Ascending aorta (tissue), 2 donors: ENCODE measurements around the gene PEBP1. TPM values are rescaled to one million over a fixed set of nuclear protein-coding genes. Genes with fewer than 3 reads are reported as not detected.

Source experiments
- DNase-seq, 2 donors: peaks; one replicate each; pipeline ENCODE4 v3.0.0-alpha.2; 2019; ENCODE audit warnings: low spot score in 2 of 2
- H3K27ac ChIP-seq, 2 donors: fragments of 200-600 bp; sonication (generic); one replicate each; pipeline ENCODE4 v1.5.1; 2016 to 2017; ENCODE audit warnings: mild to moderate bottlenecking in 1 of 2
- H3K27me3 ChIP-seq: fragments of 200-600 bp; sonication (generic); one replicate; pipeline ENCODE4 v1.5.1; 2017
- H3K36me3 ChIP-seq, 2 donors: fragments of 200-600 bp; sonication (generic); one replicate each; pipeline ENCODE4 v1.5.1; 2016
- H3K4me1 ChIP-seq, 2 donors: fragments of 200-600 bp; sonication (generic); one replicate each; pipeline ENCODE4 v1.5.1; 2016 to 2017; ENCODE audit warnings: mild to moderate bottlenecking in 1 of 2
- H3K4me3 ChIP-seq, 2 donors: fragments of 200-600 bp; sonication (generic); one replicate each; pipeline ENCODE4 v1.5.1; 2016 to 2017; ENCODE audit warnings: mild to moderate bottlenecking in 1 of 2
- H3K9me3 ChIP-seq, 2 donors: fragments of 200-600 bp; sonication (generic); one replicate each; pipeline ENCODE4 v1.5.1; 2016
- intact Hi-C: fragments of 100-400 bp; cut with DNase I; formaldehyde crosslinking; loops from one replicate; pipeline ENCODE4 v1.15.1; 2023
- total RNA-seq: library from RNA; depleted of rRNA; stranded (reverse); fragments of >200 nt; gene quantifications from one replicate; pipeline ENCODE4 v1.1.0, GENCODE V29; 2016
- TF ChIP-seq, protein P1 (sequence below), 3 experiments: fragments of 200-600 bp in 2 of 3; fragments of 450-650 bp in 1 of 3; sonication (generic) in 2 of 3; IDR thresholded peaks; one replicate each; pipeline ENCODE4 v1.5.1; 2016 to 2019; ENCODE audit warnings: antibody characterized with exemption in 3 of 3, mild to moderate bottlenecking in 1 of 3, moderate library complexity in 1 of 3

PEBP1 gene
- total RNA-seq, 1 donor from 2014 or later = 312 TPM

DNA sequence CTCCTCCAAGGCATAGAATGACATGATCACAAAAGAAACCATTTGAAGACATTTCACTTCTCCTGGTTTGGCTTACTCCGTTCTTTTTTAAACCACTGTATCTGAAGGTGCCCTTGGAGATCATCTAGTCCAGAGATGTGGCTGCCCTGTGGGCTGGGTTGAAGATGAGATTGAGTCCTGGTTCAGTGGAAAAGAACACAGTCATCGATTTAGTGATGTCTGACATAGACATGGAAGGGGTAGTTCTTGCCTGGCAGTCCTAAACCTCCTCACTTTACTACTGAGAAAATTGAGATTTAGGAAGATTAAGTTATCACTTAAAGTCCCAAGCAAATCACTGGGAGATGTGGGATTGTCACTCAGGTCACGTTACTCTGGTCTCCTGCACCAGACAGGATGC is 34.9 kb upstream of the PEBP1 start:
- Histone ChIP-seq H3K4me1 (no peaks in the 10 kb centered on the region), H3K27me3 (no peaks in the 10 kb centered on the region), H3K4me3 (no peak overlapping the region), H3K27ac (no peak overlapping the region), H3K36me3 (no peaks in the 10 kb centered on the region), H3K9me3 (no peaks in the 10 kb centered on the region)
- TF ChIP-seq, protein P1, sequence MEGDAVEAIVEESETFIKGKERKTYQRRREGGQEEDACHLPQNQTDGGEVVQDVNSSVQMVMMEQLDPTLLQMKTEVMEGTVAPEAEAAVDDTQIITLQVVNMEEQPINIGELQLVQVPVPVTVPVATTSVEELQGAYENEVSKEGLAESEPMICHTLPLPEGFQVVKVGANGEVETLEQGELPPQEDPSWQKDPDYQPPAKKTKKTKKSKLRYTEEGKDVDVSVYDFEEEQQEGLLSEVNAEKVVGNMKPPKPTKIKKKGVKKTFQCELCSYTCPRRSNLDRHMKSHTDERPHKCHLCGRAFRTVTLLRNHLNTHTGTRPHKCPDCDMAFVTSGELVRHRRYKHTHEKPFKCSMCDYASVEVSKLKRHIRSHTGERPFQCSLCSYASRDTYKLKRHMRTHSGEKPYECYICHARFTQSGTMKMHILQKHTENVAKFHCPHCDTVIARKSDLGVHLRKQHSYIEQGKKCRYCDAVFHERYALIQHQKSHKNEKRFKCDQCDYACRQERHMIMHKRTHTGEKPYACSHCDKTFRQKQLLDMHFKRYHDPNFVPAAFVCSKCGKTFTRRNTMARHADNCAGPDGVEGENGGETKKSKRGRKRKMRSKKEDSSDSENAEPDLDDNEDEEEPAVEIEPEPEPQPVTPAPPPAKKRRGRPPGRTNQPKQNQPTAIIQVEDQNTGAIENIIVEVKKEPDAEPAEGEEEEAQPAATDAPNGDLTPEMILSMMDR (IDR thresholded peaks at IDR 0.05) = no peak
- DNase-seq = no peak
- intact Hi-C loops = loop anchor here (5.0 kb wide), 2 partner anchors 36 to 84 kb away; partner anchors contain the start of genes PEBP1 and RFC5

DNA sequence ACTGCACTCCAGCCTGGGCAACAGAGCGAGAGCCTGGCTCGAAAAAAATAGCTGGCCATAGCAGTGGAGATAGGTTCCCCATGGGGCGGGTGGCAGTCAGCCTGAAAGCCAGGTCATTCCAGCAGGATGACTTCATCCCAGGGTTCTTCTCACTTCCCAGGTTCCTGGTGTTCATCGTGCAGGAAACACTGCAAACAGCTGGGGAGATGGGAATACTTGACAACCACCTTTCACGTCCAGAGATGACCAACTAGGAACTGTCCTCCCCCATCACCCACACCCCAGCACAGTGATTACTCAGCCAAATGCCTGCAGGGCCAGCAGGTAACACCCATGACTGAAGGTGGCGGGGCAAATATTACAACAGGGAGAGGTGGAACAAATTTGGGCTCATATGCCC is 33.9 kb upstream of the PEBP1 start:
- Histone ChIP-seq H3K27me3 (no peaks in the 10 kb centered on the region), H3K36me3 (no peaks in the 10 kb centered on the region), H3K9me3 (no peaks in the 10 kb centered on the region), H3K4me1 (no peaks in the 10 kb centered on the region), H3K27ac (no peak overlapping the region), H3K4me3 (no peak overlapping the region)
- TF ChIP-seq, protein P1 (IDR thresholded peaks at IDR 0.05) = no peak
- intact Hi-C loops = loop anchor here (2.0 to 5.0 kb wide), 3 partner anchors 35 to 85 kb away; partner anchors contain the start of genes PEBP1 and RFC5
- no peak for DNase-seq

DNA sequence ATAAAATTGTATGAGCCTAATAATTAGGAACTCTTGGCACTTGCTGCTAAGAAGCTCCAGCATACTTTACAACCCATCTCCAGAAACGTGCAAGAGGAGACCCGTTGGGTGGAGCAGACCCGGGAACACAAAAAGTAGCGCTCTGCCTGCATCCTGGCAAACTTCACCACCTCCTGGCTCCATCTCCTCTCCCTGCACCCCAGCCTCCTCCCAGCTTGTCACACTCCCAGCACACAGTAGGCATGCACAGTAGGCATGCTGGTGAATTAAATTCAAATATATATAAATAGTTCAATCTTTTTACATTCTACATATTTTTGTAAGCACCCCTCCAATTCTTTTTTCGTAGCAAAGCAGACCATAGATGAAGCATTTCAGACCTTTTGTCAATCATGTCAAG is 33.3 kb upstream of the PEBP1 start:
- no peak overlapping the region for H3K27ac ChIP-seq
- no peak for DNase-seq
- intact Hi-C loops = loop anchor here (2.0 to 5.0 kb wide), 3 partner anchors 35 to 85 kb away; partner anchors contain the start of genes PEBP1 and RFC5

DNA sequence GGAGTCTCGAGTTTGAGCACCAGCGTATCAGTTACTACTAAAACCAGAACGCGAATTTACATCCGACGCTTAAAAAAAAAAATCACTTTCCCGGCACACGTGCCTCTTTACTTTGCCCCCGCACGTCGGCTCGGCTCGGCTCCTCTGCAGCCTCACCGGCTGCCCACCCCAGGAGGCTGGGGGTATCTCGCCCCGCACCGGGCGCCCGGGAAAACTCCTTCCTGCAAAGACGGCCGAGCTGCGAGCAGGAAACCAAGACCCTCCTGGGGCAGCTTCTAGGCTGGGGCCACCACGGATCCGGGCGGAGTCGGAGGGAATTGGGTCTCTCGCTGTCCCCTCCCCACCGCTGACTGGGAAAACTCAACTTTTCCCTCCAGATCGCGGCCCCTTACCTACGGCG is 32.7 kb upstream of the PEBP1 start:
- H3K4me1 ChIP-seq = no peaks in the 10 kb centered on the region
- H3K27me3 ChIP-seq = no peaks in the 10 kb centered on the region
- TF ChIP-seq, protein P1 (IDR thresholded peaks at IDR 0.05) = no peak
- peak overlapping the region; percentile 74 to 96 for H3K4me3 ChIP-seq
- no peak for DNase-seq
- intact Hi-C loops = loop anchor here (2.0 to 5.0 kb wide), 3 partner anchors 34 to 86 kb away; partner anchors contain the start of genes PEBP1 and RFC5
- no peaks in the 10 kb centered on the region for H3K36me3 ChIP-seq
- H3K27ac ChIP-seq = peak overlapping the region; percentile 70 to 74
- H3K9me3 ChIP-seq = no peaks in the 10 kb centered on the region

More for the DNA sequence above, 33.3 kb upstream of the PEBP1 start:
- H3K27me3 ChIP-seq = no peaks in the 10 kb centered on the region
- no peaks in the 10 kb centered on the region for H3K36me3 ChIP-seq
- H3K4me3 ChIP-seq = peak overlapping the region; percentile 74 to 96
- TF ChIP-seq, protein P1 (IDR thresholded peaks at IDR 0.05) = no peak
- H3K9me3 ChIP-seq = no peaks in the 10 kb centered on the region
- H3K4me1 ChIP-seq = no peaks in the 10 kb centered on the region

DNA sequence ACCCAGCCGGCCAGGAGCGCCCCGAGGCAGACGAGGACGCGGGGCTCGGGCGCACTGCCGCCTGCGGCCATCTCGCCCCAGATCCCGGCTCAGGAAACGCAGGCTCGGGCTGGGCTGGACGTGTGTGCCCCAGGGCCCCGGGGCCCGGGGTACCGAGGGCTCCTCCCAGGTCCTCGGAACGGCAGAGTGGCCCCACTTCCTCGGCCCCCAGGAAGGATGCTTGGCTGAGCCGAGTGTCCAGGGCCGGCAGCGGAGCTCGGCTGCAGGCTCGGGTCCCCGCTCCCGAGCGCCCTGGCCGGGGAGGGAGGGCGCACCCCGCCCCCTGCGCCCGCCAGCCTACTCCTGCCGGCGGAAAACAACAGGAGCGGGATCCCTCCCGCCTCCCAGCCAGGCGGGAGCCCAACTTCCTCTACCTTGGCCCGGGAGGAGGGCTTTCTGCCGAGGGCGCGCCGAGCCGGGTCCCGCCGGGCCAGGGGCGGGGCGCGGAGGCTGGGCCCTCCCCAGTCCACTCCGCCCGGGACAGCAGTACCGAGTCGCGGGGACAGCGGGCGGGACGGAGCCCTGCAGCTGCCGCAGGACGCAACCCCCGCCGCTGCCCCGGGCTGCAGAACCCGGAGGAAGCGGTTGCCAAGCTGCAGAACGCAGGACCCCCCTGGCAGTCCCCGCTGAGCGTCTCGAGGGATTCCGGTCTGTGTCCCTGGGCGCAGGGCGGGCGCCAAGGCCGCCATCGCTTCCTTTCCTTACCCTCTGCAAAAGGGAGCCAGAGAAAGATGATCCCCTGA is 32.1 kb upstream of the PEBP1 start, which contains the start of gene VSIG10:
TSS of gene VSIG10 (minus strand) at position 411 of the 782 bp plus-strand sequence. CDS start at position 71, 340 bp downstream.
- H3K27me3 ChIP-seq = no peaks in the 10 kb centered on the region
- H3K4me3 ChIP-seq = peak within 1 kb of the TSS; percentile 74 to 96
- TF ChIP-seq, protein P1 (IDR thresholded peaks at IDR 0.05) = no peak
- H3K4me1 ChIP-seq = no peaks in the 10 kb centered on the region
- peak within 1 kb of the TSS; percentile 70 to 74 for H3K27ac ChIP-seq
- no peaks in the 10 kb centered on the region for H3K36me3 ChIP-seq
- intact Hi-C loops = loop anchor here (2.0 to 5.0 kb wide), 3 partner anchors 34 to 86 kb away; partner anchors contain the start of genes PEBP1 and RFC5
- H3K9me3 ChIP-seq = no peaks in the 10 kb centered on the region
- peak; percentile 9 to 80 for DNase-seq
